GM19467 (cell line): ENCODE results near the gene TIMM17B.
"Not testable (repeated sequence)": the region's sequence is repeated elsewhere in the genome, so short reads cannot be mapped to it uniquely, and the experiment has no call there.

Experiments used
- ATAC-seq: cut with Tn5 transposase; IDR thresholded peaks from one replicate; pipeline ENCODE4 v1.9.1; 2021; ENCODE audit warnings: mild to moderate bottlenecking, moderate library complexity; ENCODE audit not compliant: unreplicated experiment

Gene TIMM17B

GRCh38 chrX:48897157-48897624 is 377 bp downstream of the TIMM17B start:
- peak; percentile 11 for ATAC-seq

GRCh38 chrX:48896611-48897011 is 957 bp downstream of the TIMM17B start:
- no peak for ATAC-seq

- ATAC-seq, result no peak
These were observed 2.7 kb downstream of the TIMM17B start for GRCh38 chrX:48894891-48895290.

GRCh38 chrX:48893556-48894348 is 3.8 kb downstream of the TIMM17B start:
- no peak for ATAC-seq

- no peak for ATAC-seq
These were observed 4.7 kb downstream of the TIMM17B start for GRCh38 chrX:48892896-48893295.

GRCh38 chrX:48891402-48892288 is 5.9 kb downstream of the TIMM17B start:
- ATAC-seq, result peak; percentile 69

GRCh38 chrX:48890934-48891401 is 6.6 kb downstream of the TIMM17B start:
- peak; percentile 27 for ATAC-seq

- ATAC-seq, result no peak
These were observed 7.2 kb downstream of the TIMM17B start for GRCh38 chrX:48890296-48890925.

- ATAC-seq, result not testable (repeated sequence)
These were observed 11.0 kb downstream of the TIMM17B start for GRCh38 chrX:48886586-48886985.

GRCh38 chrX:48883729-48884128 is 13.8 kb downstream of the TIMM17B start:
- no peak for ATAC-seq

- ATAC-seq, result not testable (repeated sequence)
These were observed 20.6 kb downstream of the TIMM17B start for GRCh38 chrX:48876944-48877343.

GRCh38 chrX:48872017-48872416 is 25.6 kb downstream of the TIMM17B start:
- ATAC-seq, result not testable (repeated sequence)

- no peak for ATAC-seq
These were observed 33.4 kb downstream of the TIMM17B start for GRCh38 chrX:48864210-48864609.

- no peak for ATAC-seq
These were observed 42.7 kb downstream of the TIMM17B start for GRCh38 chrX:48854898-48855297.

- ATAC-seq, result not testable (repeated sequence)
These were observed 43.3 kb downstream of the TIMM17B start for GRCh38 chrX:48854121-48854804.

GRCh38 chrX:48853494-48853893 is 44.1 kb downstream of the TIMM17B start:
- ATAC-seq, result not testable (repeated sequence)

- no peak for ATAC-seq
These were observed 44.7 kb downstream of the TIMM17B start for GRCh38 chrX:48852857-48853256.

GRCh38 chrX:48848847-48849246 is 48.7 kb downstream of the TIMM17B start:
- ATAC-seq, result no peak
